K562 (cell line): ENCODE results near the gene ASB10. TPM values are rescaled to one million over a fixed set of nuclear protein-coding genes. Genes with fewer than 3 reads are reported as not detected.

ENCODE experiments used
- ASH1L ChIP-seq: fragments of 450-650 bp; IDR thresholded peaks from 2 replicates; pipeline ENCODE4 v1.6.1; 2018; ENCODE audit warnings: borderline replicate concordance, mild to moderate bottlenecking, low read depth; ENCODE audit not compliant: partially characterized antibody
- C11orf30 ChIP-seq: fragments of 450-650 bp; IDR thresholded peaks from 2 replicates; pipeline ENCODE4 v1.6.1; 2016; ENCODE audit warnings: low read depth, mild to moderate bottlenecking
- CBFA2T3 ChIP-seq: fragments of 450-650 bp; IDR thresholded peaks from 2 replicates; pipeline ENCODE4 v1.6.1; 2017
- DIDO1 ChIP-seq: fragments of 450-650 bp; IDR thresholded peaks from 2 replicates; pipeline ENCODE4 v1.6.1; 2016; ENCODE audit warnings: low read depth, missing biosample characterization, missing genetic modification characterization
- ELF4 ChIP-seq: fragments of 450-650 bp; formaldehyde crosslinking; IDR thresholded peaks from 2 replicates; pipeline ENCODE4 v1.4.0; 2022; ENCODE audit warnings: missing genetic modification characterization
- FUS ChIP-seq: fragments of 200-400 bp; formaldehyde crosslinking; optimal IDR thresholded peaks from 2 replicates; pipeline ENCODE3; 2017; ENCODE audit warnings: low read depth, low read length
- JUN ChIP-seq, 2 experiments: sonication (generic) in 1 of 2; formaldehyde crosslinking in 1 of 2; IDR thresholded peaks; 2 replicates each; pipeline versions ENCODE4 v1.6.1 to v1.8.0; 2012 to 2022; ENCODE audit warnings: borderline replicate concordance in 2 of 2, mild to moderate bottlenecking in 2 of 2, improper control_type of control experiment in 1 of 2, low read depth in 1 of 2, low read length in 1 of 2, missing genetic modification reagents in 1 of 2
- KDM5B ChIP-seq: fragments of 200-600 bp; sonication (generic); IDR thresholded peaks from 2 replicates; pipeline ENCODE4 v1.6.1; 2012; ENCODE audit warnings: low read depth, mild to moderate bottlenecking, moderate library complexity, low read length, control low read depth, inconsistent platforms; ENCODE audit not compliant: insufficient replicate concordance
- NFXL1 ChIP-seq: fragments of 450-650 bp; formaldehyde crosslinking; IDR thresholded peaks from 2 replicates; pipeline ENCODE4 v1.4.0; 2021; ENCODE audit warnings: mild to moderate bottlenecking
- SAP30 ChIP-seq: fragments of 200-600 bp; sonication (generic); IDR thresholded peaks from 2 replicates; pipeline ENCODE4 v1.6.1; 2012; ENCODE audit warnings: borderline replicate concordance, low read depth, mild to moderate bottlenecking, moderate library complexity, low read length, control low read depth, inconsistent platforms; ENCODE audit not compliant: insufficient read depth, poor library complexity, severe bottlenecking
- TCF3 ChIP-seq: sonication (generic); formaldehyde crosslinking; IDR thresholded peaks from 2 replicates; pipeline ENCODE4 v1.4.0; 2020; ENCODE audit warnings: mild to moderate bottlenecking, missing genetic modification reagents
- TEAD4 ChIP-seq, 2 experiments: sonication (generic) in 1 of 2; formaldehyde crosslinking in 1 of 2; IDR thresholded peaks; 2 replicates each; pipeline versions ENCODE4 v1.6.1 to v1.8.0; 2012 to 2022; ENCODE audit warnings: borderline replicate concordance in 1 of 2, inconsistent platforms in 1 of 2, low read length in 1 of 2, mild to moderate bottlenecking in 1 of 2, missing genetic modification reagents in 1 of 2
- YBX1 ChIP-seq: fragments of 450-650 bp; IDR thresholded peaks from 2 replicates; pipeline ENCODE4 v1.7.1; 2016; ENCODE audit warnings: mild to moderate bottlenecking
- ZNF232 ChIP-seq: sonication (generic); formaldehyde crosslinking; IDR thresholded peaks from 2 replicates; pipeline ENCODE4 v1.8.0; 2022; ENCODE audit warnings: mild to moderate bottlenecking, missing genetic modification reagents
- ZNF263 ChIP-seq: sonication (generic); formaldehyde crosslinking; IDR thresholded peaks from 2 replicates; pipeline ENCODE4 v1.8.0; 2022; ENCODE audit warnings: mild to moderate bottlenecking, missing genetic modification reagents, borderline replicate concordance
- ZNF324 ChIP-seq: fragments of 250-450 bp; sonication (Bioruptor Pico); IDR thresholded peaks from 2 replicates; pipeline ENCODE4 v1.4.0; 2020; ENCODE audit warnings: mild to moderate bottlenecking
- ZNF354B ChIP-seq: fragments of 250-450 bp; sonication (Bioruptor Pico); IDR thresholded peaks from 2 replicates; pipeline ENCODE4 v1.4.0; 2020
- ZNF561 ChIP-seq: fragments of 450-650 bp; formaldehyde crosslinking; conservative IDR thresholded peaks from 2 replicates; pipeline ENCODE4 v1.4.0; 2020; ENCODE audit warnings: mild to moderate bottlenecking, moderate library complexity
- polyA plus RNA-seq, 8 experiments: library from polyadenylated mRNA; depleted of rRNA in 4 of 8; stranded (reverse) in 5 of 8; unstranded in 3 of 8; fragments of >200 nt; fragmentation: Nextera tagmentation in 2 of 8; fragmentation: Illumina TruSeq in 1 of 8; extraction: Ambion mirVana in 2 of 8; extraction: Trizol in 1 of 8; gene quantifications; 2 replicates each; pipeline versions ENCODE4 v1.2.1 to v1.2.3, GENCODE V29; 2011 to 2014; ENCODE audit warnings: inconsistent platforms in 1 of 8, missing spikeins in 1 of 8
- total RNA-seq, 7 experiments: library from RNA; depleted of rRNA in 6 of 7; stranded (reverse); fragments of >200 nt in 6 of 7; fragmentation: Illumina TruSeq in 2 of 7; extraction: Trizol in 2 of 7; gene quantifications; 2 replicates each; pipeline versions ENCODE4 v1.2.1 to v1.2.3, GENCODE V29; 2011 to 2021; ENCODE audit warnings: low replicate concordance in 1 of 7
- TF ChIP-seq, protein P1 (sequence below): sonication (generic); formaldehyde crosslinking; IDR thresholded peaks from 2 replicates; pipeline ENCODE4 v1.8.1; 2022; ENCODE audit warnings: missing genetic modification reagents
- TF ChIP-seq, protein P2 (sequence below), 2 experiments: fragments of 450-650 bp in 1 of 2; sonication (generic) in 1 of 2; formaldehyde crosslinking; conservative IDR thresholded peaks; 2 replicates each; pipeline versions ENCODE4 v1.4.0 to v1.8.1; 2020 to 2022; ENCODE audit warnings: mild to moderate bottlenecking in 1 of 2, missing genetic modification reagents in 1 of 2
- TF ChIP-seq, protein P3 (sequence below): sonication (generic); formaldehyde crosslinking; IDR thresholded peaks from 2 replicates; pipeline ENCODE4 v1.8.1; 2022; ENCODE audit warnings: missing genetic modification reagents
- TF ChIP-seq, protein P4 (sequence below), 2 experiments: IDR thresholded peaks; 2 replicates each; pipeline ENCODE4 v1.6.1; 2012; ENCODE audit warnings: improper control_type of control experiment in 2 of 2, low read depth in 2 of 2, low read length in 2 of 2, borderline replicate concordance in 1 of 2

The ASB10 gene
- total and polyA plus RNA-seq, 9 of the 15 experiments (the other 6 are each of a cell fraction or from before 2014, with no cell fraction given), result not detected

DNA sequence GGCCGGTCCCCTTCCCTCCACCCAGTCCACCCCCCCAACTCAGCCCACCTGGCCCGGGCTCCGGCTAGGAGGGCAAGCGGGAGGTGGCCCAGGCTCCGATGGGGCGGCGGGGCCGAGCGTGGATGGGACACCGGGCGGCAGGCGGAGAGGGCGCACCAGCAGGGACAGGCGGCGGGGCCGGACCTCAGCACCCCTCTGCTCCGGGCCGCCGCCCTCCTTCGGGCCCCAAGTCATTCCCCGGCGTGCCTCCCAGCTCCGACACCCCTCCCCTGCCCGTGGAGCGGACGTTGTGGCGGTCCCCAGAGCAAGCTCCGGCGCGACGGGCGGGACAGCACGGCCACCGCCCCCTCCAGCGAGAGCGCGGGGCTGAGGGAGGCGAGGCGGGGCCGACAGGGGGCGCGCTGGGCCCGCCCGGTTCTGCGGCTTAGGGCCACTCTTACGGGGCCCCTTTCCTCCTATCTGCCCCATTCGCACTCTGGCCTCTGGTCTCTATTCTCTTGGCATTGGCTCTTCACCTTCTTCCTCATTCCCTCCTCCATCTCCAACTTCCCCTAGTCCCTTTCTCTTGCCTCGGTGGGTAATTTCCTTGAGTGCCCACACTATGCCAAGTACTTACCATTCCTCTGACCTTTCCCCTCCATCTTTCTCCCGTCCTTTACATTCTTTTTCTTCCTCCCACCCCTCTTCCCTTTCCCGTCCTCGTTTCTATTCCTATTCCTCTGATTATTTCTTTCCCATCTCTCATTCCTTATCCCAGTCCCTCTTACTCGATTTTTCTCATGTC is 18.9 kb downstream of the ASB10 start (continued):
- TF ChIP-seq YBX1 (no peak), JUN (IDR thresholded peaks at IDR 0.05; ENCODE audit: borderline replicate concordance, low read depth, low read length) (no peak), JUN (CRISPR knock-in tag; IDR thresholded peaks at IDR 0.05; ENCODE audit: borderline replicate concordance) (peak; percentile 30; the same call in 1 of the 2 replicates), ZNF232 (CRISPR knock-in tag) (no peak), DIDO1 (no peak), C11orf30 (no peak), TEAD4 (IDR thresholded peaks at IDR 0.05; ENCODE audit: low read length) (no peak), TEAD4 (CRISPR knock-in tag; IDR thresholded peaks at IDR 0.05; ENCODE audit: borderline replicate concordance) (no peak), SAP30 (no peak), ASH1L (peak; percentile 21), NFXL1 (CRISPR knock-in tag) (no peak), CBFA2T3 (no peak), FUS (no peak), ELF4 (CRISPR knock-in tag) (peak; percentile 51; the same call in 1 of the 2 replicates), ZNF324 (CRISPR knock-in tag) (no peak), TCF3 (no peak), ZNF561 (no peak), KDM5B (no peak), ZNF263 (no peak), ZNF354B (CRISPR knock-in tag) (no peak)
- TF ChIP-seq, protein P1, sequence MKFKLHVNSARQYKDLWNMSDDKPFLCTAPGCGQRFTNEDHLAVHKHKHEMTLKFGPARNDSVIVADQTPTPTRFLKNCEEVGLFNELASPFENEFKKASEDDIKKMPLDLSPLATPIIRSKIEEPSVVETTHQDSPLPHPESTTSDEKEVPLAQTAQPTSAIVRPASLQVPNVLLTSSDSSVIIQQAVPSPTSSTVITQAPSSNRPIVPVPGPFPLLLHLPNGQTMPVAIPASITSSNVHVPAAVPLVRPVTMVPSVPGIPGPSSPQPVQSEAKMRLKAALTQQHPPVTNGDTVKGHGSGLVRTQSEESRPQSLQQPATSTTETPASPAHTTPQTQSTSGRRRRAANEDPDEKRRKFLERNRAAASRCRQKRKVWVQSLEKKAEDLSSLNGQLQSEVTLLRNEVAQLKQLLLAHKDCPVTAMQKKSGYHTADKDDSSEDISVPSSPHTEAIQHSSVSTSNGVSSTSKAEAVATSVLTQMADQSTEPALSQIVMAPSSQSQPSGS (CRISPR knock-in tag), result no peak
- TF ChIP-seq, protein P2, sequence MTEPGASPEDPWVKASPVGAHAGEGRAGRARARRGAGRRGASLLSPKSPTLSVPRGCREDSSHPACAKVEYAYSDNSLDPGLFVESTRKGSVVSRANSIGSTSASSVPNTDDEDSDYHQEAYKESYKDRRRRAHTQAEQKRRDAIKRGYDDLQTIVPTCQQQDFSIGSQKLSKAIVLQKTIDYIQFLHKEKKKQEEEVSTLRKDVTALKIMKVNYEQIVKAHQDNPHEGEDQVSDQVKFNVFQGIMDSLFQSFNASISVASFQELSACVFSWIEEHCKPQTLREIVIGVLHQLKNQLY (CRISPR knock-in tag; conservative IDR thresholded peaks at IDR 0.05), result no peak
- TF ChIP-seq, protein P3, sequence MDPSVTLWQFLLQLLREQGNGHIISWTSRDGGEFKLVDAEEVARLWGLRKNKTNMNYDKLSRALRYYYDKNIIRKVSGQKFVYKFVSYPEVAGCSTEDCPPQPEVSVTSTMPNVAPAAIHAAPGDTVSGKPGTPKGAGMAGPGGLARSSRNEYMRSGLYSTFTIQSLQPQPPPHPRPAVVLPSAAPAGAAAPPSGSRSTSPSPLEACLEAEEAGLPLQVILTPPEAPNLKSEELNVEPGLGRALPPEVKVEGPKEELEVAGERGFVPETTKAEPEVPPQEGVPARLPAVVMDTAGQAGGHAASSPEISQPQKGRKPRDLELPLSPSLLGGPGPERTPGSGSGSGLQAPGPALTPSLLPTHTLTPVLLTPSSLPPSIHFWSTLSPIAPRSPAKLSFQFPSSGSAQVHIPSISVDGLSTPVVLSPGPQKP, result no peak
- TF ChIP-seq, protein P4, sequence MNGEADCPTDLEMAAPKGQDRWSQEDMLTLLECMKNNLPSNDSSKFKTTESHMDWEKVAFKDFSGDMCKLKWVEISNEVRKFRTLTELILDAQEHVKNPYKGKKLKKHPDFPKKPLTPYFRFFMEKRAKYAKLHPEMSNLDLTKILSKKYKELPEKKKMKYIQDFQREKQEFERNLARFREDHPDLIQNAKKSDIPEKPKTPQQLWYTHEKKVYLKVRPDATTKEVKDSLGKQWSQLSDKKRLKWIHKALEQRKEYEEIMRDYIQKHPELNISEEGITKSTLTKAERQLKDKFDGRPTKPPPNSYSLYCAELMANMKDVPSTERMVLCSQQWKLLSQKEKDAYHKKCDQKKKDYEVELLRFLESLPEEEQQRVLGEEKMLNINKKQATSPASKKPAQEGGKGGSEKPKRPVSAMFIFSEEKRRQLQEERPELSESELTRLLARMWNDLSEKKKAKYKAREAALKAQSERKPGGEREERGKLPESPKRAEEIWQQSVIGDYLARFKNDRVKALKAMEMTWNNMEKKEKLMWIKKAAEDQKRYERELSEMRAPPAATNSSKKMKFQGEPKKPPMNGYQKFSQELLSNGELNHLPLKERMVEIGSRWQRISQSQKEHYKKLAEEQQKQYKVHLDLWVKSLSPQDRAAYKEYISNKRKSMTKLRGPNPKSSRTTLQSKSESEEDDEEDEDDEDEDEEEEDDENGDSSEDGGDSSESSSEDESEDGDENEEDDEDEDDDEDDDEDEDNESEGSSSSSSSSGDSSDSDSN (IDR thresholded peaks at IDR 0.05; ENCODE audit: borderline replicate concordance in 1 of 2, low read depth in 2 of 2, low read length in 2 of 2), result peak in 1 of 2 experiments; percentile 75; a peak in 2 of 4 replicates
